Left lobe of liver (tissue), 2 donors: ENCODE results near the gene RAB36. TPM values are rescaled to one million over a fixed set of nuclear protein-coding genes. Genes with fewer than 3 reads are reported as not detected.
"Not testable (repeated sequence)": the region's sequence is repeated elsewhere in the genome, so short reads cannot be mapped to it uniquely, and the experiment has no call there.

Source experiments
- ATAC-seq: fragments of 200-7000 bp; cut with Tn5 transposase; one replicate; pipeline ENCODE4 v1.9.1; 2020; ENCODE audit warnings: mild to moderate bottlenecking, moderate library complexity
- DNase-seq: peaks from one replicate; pipeline ENCODE4 v3.0.0-alpha.2; 2020; ENCODE audit warnings: low spot score
- total RNA-seq: library from RNA; stranded (reverse); gene quantifications from one replicate; pipeline ENCODE4 v1.2.1, GENCODE V29; 2021
- donor health status: DM: no; HTN: no; CAD: no; lungs with moderate emphysema.
- donor health status: DM: no; HTN: yes; CAD: no.

RAB36 gene
- total RNA-seq, 1 donor from 2014 or later, result 0.38 TPM

DNA sequence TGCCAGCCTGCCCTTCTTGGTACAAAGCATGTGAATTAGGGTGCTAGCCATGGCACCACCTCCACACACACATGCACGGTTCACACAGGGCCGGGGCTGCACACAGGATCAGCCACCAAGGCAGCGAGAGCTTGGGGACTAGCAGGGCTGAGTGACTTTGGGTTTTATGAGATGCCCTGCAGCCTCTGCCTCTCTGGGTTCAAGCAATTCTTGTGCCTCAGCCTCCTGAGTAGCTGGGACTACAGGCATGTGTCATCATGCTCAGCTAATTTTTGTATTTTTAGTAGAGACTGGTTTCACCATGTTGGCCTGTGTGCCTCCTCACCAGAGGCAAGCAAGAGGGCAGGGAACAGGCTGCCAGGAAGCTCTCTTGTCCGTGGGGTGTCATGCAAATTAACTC, 8.3 kb upstream of the RAB36 start:
- not testable (repeated sequence) for ATAC-seq, DNase-seq

- DNase-seq (no peak), ATAC-seq (no peak)
Observed at GRCh38 chr22:23137468-23137867, 7.8 kb upstream of the RAB36 start.

DNA sequence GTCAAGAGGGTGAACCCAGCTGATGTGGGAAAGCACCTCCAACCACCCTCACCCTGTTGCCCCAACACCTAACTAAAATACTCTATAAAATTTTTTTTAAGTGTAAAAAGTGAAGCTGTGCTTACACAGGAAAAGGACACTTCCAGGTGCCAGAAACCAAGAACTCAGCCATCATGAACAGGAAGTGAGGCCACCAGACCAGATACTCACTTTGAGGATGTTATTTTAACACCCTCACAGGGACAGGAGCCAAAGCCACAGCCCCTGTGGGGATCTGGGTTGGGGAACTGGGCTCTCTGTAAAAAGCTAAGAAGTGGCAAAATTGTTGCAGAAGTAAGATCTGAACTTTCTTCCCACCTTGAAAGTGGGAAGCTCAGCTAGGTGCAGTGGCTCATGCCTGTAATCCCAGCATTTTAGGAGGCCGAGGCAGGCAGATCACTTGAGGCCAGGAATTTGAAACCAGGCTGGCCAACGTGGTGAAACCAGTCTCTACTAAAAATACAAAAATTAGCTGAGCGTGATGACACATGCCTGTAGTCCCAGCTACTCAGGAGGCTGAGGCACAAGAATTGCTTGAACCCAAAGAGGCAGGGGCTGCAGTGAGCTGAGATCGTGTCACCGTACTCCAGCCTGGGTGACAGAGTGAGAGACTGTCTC, 7.2 kb upstream of the RAB36 start:
- DNase-seq (no peak), ATAC-seq (no peak)

- DNase-seq (no peak), ATAC-seq (no peak)
Observed at GRCh38 chr22:23138584-23139435, 6.5 kb upstream of the RAB36 start.

DNA sequence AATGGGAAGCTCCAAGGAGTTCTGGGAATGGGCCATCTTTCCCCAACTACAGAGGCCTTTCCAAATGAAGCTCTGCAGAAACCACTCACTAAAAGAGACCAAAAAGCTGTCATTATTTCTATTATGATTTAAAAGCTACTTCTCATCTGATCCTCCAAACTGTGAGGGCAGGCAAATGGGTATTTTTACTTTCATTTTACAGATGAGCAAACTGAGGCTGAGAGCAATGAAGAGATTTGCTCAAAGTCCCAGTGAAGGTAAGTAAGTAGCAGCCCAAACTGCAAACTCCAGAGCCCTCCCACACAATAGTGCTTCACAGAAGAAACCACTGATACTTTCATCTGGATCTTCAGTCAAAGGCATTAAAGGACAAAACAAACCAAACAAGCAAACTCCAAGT, 4.9 kb upstream of the RAB36 start:
- no peak for ATAC-seq
- no peak for DNase-seq

GRCh38 chr22:23142546-23143105, 2.7 kb upstream of the RAB36 start:
- ATAC-seq (peak; percentile 27), DNase-seq (no peak)

GRCh38 chr22:23143119-23143518, 2.2 kb upstream of the RAB36 start:
- ATAC-seq, result no peak
- DNase-seq, result no peak

DNA sequence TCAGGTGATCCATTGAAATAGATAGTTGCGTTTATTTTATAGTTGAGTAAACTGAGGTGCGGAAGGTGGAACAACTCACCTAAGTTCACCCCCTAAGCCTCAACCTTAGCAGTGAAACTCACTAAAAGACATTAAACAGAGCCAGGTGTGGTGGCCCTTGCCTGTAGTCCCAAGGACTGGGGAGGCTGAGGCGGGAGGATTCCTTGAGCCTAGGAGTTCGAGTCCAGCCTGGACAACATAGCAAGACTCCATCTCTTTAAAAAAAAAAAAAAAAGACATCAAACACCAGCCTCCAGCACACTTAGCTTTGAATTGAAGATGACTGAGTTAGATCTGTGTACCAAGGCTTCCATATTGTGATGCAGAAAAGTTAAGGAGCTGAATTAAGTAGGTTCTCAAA, 845 bp upstream of the RAB36 start:
- no peak for ATAC-seq

DNA sequence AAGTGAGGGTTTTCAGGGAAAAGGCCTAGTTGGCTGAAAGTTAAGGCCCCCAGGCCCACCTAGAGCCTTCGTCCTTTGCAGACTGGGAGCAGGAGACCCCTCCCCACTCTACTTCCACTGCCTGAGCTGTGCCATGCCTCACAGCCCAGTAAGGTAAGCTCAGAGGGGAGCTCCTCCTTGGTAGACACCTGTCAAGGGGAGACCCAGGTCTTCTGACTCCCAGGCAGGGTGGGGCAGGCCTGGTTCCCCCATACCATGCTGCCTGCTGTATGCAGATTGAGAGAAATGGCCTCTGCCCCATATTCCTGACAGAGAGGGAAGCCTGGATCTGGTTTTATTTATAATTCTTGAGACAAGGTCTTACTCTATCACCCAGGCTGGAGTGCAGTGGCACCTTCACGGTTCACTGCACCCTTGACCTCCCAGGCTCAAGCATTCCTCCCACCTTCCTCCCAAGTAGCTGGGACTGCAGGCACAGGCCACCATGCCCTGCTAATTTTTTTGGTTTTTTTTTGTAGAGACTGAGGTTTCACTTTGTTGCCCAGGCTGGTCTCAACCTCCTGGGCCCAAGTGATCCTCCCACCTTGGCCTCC, 697 bp downstream of the RAB36 start:
- ATAC-seq (no peak), DNase-seq (no peak)

More for the DNA sequence above, 845 bp upstream of the RAB36 start:
- no peak for DNase-seq

DNA sequence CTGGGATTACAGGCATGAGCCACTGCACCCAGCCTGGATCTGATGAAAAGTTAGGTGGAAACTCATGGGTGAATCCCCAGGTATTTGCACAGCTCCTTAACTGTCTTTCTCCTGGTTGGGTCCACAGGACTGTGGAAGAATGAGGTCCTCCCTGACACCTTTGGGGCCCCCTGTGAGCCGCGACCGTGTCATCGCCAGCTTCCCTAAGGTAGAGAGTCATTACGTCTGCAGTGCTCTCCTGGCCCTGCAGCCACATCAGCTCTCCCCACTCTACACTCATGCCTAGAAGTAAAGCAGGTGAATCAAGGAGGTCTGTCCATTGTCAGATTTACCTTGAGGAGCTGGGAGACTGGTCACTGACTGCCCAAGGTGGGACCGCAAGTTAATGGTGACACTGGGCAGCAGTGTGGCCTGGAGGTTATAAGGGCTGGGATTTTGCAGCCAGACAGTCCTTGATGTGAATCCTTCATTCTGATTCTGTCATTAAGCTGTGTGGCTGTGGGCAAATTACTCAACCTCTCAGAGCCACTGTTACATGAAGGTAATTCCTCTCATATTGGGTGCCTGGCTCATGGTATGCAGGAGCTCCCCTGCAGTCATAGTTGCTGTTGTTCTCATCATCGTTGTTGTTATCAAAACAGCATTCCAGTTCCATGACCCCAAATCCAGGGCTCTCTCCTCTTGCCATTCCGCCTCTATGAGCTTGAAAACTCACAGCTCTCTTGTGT, 1.4 kb downstream of the RAB36 start:
- DNase-seq, result no peak
- no peak for ATAC-seq

- DNase-seq (no peak), ATAC-seq (peak; percentile 76)
Observed at GRCh38 chr22:23147617-23148387, 2.5 kb downstream of the RAB36 start.

- ATAC-seq, result no peak
- DNase-seq, result no peak
Observed at GRCh38 chr22:23149743-23150238, 4.5 kb downstream of the RAB36 start.

GRCh38 chr22:23150762-23151161, 5.5 kb downstream of the RAB36 start:
- no peak for DNase-seq
- no peak for ATAC-seq

DNA sequence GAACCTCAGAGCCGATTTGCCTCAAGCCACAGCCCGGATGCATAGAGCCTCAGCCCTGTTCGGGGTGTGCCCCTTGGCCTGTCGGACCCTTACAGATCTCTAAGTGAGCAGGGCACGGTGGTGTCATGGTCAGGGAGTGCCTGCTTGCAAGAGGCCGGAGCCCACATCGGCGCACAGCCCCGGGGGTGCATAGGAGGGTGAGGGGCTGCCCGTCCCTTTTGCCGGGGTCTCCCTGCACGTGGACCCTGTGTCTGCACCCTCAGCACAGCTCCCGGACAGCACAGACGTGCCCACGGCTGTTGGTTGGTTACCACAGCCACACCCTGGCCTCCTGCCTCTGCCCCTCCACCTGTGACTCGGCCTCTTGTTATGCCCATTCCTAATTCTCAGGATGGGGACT, 6.5 kb downstream of the RAB36 start:
- ATAC-seq (no peak), DNase-seq (no peak)

DNA sequence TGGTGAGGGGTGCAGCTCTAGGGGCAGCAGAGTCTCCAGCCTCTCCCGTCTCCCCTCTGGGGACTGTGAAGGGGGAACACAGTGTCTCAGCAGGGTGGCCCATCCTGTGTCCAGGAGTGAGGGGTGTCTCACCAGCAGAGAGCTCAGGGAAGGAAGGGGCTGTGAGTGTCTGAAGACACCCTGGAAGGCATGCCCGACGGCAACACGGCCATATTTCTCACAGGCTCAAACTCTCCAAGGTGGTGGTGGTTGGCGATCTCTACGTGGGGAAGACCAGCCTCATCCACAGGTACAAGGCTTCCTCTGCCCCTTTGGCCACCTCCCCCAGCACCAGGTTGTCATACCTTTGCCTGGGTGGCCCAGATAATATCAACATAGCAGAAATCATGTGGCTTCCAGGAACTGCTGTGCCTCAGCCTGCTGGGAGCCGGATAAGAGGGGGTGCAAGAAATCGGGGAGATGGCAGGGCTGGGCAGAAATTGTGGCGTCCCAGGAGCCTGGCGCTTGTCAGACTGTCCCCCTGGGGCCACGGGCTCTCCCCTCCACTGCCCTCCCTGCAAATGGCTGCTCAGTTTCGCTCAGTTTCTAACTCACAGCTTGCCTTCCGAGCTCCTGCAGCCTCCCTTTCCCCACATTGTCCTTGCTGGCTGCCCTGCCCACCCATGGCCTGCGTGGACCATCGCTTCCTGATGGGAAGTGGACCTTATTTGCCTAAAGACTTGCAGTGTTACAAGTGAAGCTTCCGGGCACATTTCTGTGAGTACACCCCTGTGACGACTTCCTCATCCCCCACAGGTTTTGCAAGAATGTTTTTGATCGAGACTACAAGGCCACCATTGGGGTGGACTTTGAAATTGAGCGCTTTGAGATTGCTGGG, 7.2 kb downstream of the RAB36 start:
- ATAC-seq (no peak), DNase-seq (no peak)

- ATAC-seq (no peak), DNase-seq (no peak)
Observed at GRCh38 chr22:23153994-23154393, 8.7 kb downstream of the RAB36 start.

- DNase-seq (no peak), ATAC-seq (no peak)
Observed at GRCh38 chr22:23154461-23154860, 9.2 kb downstream of the RAB36 start.

- DNase-seq (no peak), ATAC-seq (no peak)
Observed at GRCh38 chr22:23155143-23155542, 9.9 kb downstream of the RAB36 start.

DNA sequence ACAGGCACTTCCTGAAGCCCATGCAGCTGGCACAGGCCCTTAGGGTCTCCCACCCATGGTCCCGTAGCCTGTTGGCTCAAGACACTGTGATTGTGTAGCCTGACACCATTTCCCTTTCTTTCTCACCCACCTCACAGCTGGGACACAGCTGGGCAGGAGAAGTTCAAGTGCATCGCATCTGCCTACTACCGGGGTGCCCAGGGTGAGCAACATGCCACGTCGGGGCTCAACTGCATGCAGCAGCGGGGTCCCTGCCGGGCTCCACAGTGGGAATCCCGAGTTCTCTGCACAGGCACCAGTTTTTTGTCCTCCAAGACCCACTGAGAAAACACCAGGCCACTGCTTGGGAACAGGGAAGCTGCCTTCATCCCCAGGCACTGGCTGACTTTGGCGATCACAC, 10.6 kb downstream of the RAB36 start:
- no peak for DNase-seq
- ATAC-seq, result no peak
